Thyroid gland (tissue), 4 donors: ENCODE results near the gene MAGOH. TPM values are rescaled to one million over a fixed set of nuclear protein-coding genes. Genes with fewer than 3 reads are reported as not detected.

Experiments
- DNase-seq, 2 donors: peaks; one replicate each; pipeline ENCODE4 v3.0.0-alpha.2; 2019
- H3K27ac ChIP-seq, 3 donors: fragments of 200-600 bp; sonication (generic); 1 replicate in 2 of 3; 2 replicates in 1 of 3; pipeline ENCODE4 v1.5.1; 2016 to 2019; ENCODE audit warnings: mild to moderate bottlenecking in 1 of 3, moderate library complexity in 1 of 3
- H3K27me3 ChIP-seq: fragments of 200-600 bp; sonication (generic); one replicate; pipeline ENCODE4 v1.5.1; 2019
- H3K36me3 ChIP-seq, 2 donors: fragments of 200-600 bp; sonication (generic); one replicate each; pipeline ENCODE4 v1.5.1; 2016 to 2019
- H3K4me1 ChIP-seq, 2 donors: fragments of 200-600 bp; sonication (generic); one replicate each; pipeline ENCODE4 v1.5.1; 2017 to 2019
- H3K4me3 ChIP-seq, 3 donors: fragments of 200-600 bp; sonication (generic); replicated peaks in 1 of 3; 1 replicate in 2 of 3; 2 replicates in 1 of 3; pipeline ENCODE4 v1.5.1; 2016; ENCODE audit warnings: mild to moderate bottlenecking in 1 of 3
- H3K9me3 ChIP-seq: fragments of 200-600 bp; sonication (generic); one replicate; pipeline ENCODE4 v1.5.1; 2017
- POLR2A ChIP-seq, 2 donors: fragments of 450-650 bp; IDR thresholded peaks; one replicate each; pipeline ENCODE4 v1.6.1; 2017; ENCODE audit warnings: antibody characterized with exemption in 2 of 2, mild to moderate bottlenecking in 2 of 2, moderate library complexity in 1 of 2
- WGBS, 2 donors: methylation state at CpG; one replicate each; pipeline ENCODE4 v1.1.5; 2017; 5-methylcytosine and 5-hydroxymethylcytosine counted together
- intact Hi-C: fragments of 100-400 bp; cut with DNase I; formaldehyde crosslinking; loops from one replicate; pipeline ENCODE4 v1.15.1; 2023
- total RNA-seq, 4 donors: library from RNA; depleted of rRNA; stranded (reverse); fragments of >200 nt; gene quantifications; one replicate each; pipeline ENCODE4 v1.2.3, GENCODE V29; 2016
- TF ChIP-seq, protein P1 (sequence below), 6 experiments: fragments of 200-600 bp in 3 of 6; fragments of 450-650 bp in 3 of 6; sonication (generic) in 3 of 6; IDR thresholded peaks; one replicate each; pipeline ENCODE4 v1.5.1; 2016 to 2019; ENCODE audit warnings: antibody characterized with exemption in 6 of 6, mild to moderate bottlenecking in 2 of 6, inconsistent platforms in 1 of 6, moderate library complexity in 1 of 6

The MAGOH gene
- total RNA-seq, 4 donors from 2014 or later: 16.8 to 61.9 (median 34.4) TPM

DNA sequence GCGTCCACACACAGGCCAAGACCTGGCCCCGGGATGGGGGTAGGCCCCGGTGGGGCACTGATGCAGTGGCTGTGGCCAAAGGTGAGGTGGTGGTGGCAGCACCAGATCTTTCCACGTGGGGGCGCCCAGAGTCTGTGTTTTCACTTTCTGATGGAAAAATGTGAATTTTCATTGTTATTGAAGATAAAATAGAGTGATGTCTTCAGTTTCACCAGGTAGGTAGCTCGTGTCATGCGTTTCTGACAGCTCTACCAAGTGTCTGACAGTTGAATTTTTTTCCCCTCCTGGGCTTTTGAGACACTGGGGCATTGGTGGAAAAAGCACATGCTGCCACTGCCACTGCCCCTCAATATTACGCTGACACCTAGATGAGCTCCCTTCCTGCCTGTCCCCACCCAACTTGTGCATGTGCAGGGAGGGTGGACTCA lies 40.0 kb upstream of the MAGOH start:
- Histone ChIP-seq H3K4me3 (no peak overlapping the region), H3K36me3 (peaks cover 0 to 3% of the 10 kb centered on the region in 2 donors), H3K9me3 (no peaks in the 10 kb centered on the region), H3K27me3 (no peaks in the 10 kb centered on the region), H3K27ac (no peak overlapping the region), H3K4me1 (no peaks in the 10 kb centered on the region)
- TF ChIP-seq, protein P1, sequence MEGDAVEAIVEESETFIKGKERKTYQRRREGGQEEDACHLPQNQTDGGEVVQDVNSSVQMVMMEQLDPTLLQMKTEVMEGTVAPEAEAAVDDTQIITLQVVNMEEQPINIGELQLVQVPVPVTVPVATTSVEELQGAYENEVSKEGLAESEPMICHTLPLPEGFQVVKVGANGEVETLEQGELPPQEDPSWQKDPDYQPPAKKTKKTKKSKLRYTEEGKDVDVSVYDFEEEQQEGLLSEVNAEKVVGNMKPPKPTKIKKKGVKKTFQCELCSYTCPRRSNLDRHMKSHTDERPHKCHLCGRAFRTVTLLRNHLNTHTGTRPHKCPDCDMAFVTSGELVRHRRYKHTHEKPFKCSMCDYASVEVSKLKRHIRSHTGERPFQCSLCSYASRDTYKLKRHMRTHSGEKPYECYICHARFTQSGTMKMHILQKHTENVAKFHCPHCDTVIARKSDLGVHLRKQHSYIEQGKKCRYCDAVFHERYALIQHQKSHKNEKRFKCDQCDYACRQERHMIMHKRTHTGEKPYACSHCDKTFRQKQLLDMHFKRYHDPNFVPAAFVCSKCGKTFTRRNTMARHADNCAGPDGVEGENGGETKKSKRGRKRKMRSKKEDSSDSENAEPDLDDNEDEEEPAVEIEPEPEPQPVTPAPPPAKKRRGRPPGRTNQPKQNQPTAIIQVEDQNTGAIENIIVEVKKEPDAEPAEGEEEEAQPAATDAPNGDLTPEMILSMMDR (IDR thresholded peaks at IDR 0.05): peak; percentile 73 to 89 (median 83)
- no peak for TF ChIP-seq POLR2A (IDR thresholded peaks at IDR 0.05)
- intact Hi-C loops: no loop called here
- WGBS, 2 donors: 16 to 18% methylated on average over 8 of the region's 8 CpGs
- peak; percentile 60 to 66 for DNase-seq

GRCh38 chr1:53277326-53277725 lies 39.0 kb upstream of the MAGOH start:
- 92 to 94% methylated on average over 5 of the region's 5 CpGs for WGBS, 2 donors

DNA sequence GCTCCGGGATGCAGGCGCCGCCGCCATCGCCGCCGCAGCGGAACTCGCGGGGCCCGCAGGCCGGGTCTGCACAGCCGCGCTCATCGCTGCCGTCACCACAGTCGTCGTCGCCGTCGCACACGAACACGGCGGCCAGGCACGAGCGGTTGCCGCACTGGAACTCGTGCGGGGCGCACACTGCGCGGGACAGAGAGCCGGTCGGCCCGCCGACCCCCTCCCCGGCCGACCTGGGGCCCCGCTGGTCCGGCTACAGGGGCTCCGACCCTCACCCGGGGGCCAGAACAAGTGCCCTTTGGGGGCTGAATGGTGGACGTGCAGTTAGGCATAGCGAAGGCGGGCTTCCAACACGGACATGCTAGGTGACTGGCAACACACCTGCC lies 38.6 kb upstream of the MAGOH start:
- 85 to 90% methylated on average over 19 to 31 of the region's 46 CpGs for WGBS, 2 donors

More at GRCh38 chr1:53277326-53277725, 39.0 kb upstream of the MAGOH start:
- H3K4me1 ChIP-seq: no peaks in the 10 kb centered on the region
- H3K4me3 ChIP-seq: no peak overlapping the region
- intact Hi-C loops: loop anchor here (2.0 kb wide), 1 partner anchor 115 kb away; no protein-coding TSS in a partner anchor
- no peaks in the 10 kb centered on the region for H3K27me3 ChIP-seq
- no peak for DNase-seq
- H3K27ac ChIP-seq: no peak overlapping the region
- H3K36me3 ChIP-seq: peaks cover 0 to 3% of the 10 kb centered on the region in 2 donors
- TF ChIP-seq POLR2A (IDR thresholded peaks at IDR 0.05): no peak
- TF ChIP-seq, protein P1 (IDR thresholded peaks at IDR 0.05): no peak
- H3K9me3 ChIP-seq: no peaks in the 10 kb centered on the region

DNA sequence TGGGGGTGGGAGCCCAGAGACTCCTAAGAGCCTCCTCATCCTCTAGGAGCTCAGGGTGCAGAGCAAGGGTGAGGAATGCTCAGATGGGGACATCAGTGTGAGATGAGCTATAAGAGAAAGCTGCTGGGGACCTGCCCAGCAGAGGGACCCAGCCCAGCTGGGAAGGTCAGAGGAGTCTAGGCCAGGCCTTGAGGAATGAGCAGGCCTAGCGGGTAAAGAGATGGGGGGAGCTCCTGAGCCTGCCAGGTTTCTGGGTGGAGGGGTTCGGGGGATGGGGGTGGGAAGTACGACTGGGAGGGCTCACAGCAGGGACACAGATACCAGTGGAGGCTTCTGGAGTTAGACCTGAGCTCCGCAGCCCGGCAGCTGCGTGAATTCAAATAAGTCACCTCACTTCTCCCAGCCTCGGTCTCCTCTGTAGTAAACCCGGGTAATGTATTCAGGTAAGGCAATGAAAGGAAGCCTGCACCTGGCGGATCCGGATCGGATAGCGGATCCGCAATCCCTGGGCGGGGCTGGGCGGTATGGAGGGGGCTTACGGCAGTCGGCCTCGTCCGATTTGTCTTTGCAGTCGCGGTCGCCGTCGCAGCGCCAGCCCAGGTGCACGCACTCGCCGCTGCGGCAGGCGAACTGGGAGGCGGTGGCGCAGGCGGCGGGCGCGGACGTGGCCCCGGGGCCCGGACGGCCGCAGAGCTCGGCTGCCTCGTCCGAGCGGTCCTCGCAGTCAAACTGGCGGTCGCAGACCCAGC lies 38.0 kb upstream of the MAGOH start:
- 87 to 92% methylated on average over 41 to 44 of the region's 48 CpGs for WGBS, 2 donors

More for the DNA sequence above, 38.6 kb upstream of the MAGOH start:
- no peaks in the 10 kb centered on the region for H3K27me3 ChIP-seq
- H3K9me3 ChIP-seq: no peaks in the 10 kb centered on the region
- peaks cover 0 to 3% of the 10 kb centered on the region in 2 donors for H3K36me3 ChIP-seq
- intact Hi-C loops: loop anchor here (2.0 kb wide), 1 partner anchor 116 kb away; no protein-coding TSS in a partner anchor
- no peak for TF ChIP-seq POLR2A (IDR thresholded peaks at IDR 0.05)
- TF ChIP-seq, protein P1 (IDR thresholded peaks at IDR 0.05): no peak
- H3K27ac ChIP-seq: no peak overlapping the region
- DNase-seq: no peak
- H3K4me1 ChIP-seq: no peaks in the 10 kb centered on the region
- H3K4me3 ChIP-seq: no peak overlapping the region

More for the DNA sequence above, 38.0 kb upstream of the MAGOH start:
- Histone ChIP-seq H3K9me3 (no peaks in the 10 kb centered on the region), H3K27ac (no peak overlapping the region), H3K4me1 (no peaks in the 10 kb centered on the region), H3K27me3 (no peaks in the 10 kb centered on the region), H3K4me3 (no peak overlapping the region), H3K36me3 (peaks cover 0 to 3% of the 10 kb centered on the region in 2 donors)
- no peak for DNase-seq
- TF ChIP-seq POLR2A (IDR thresholded peaks at IDR 0.05): no peak
- TF ChIP-seq, protein P1 (IDR thresholded peaks at IDR 0.05): no peak
- intact Hi-C loops: loop anchor here (2.0 kb wide), 1 partner anchor 116 kb away; no protein-coding TSS in a partner anchor
